GM19351 (cell line): ENCODE data around the gene HIPK4.

ENCODE experiments used
- ATAC-seq: cut with Tn5 transposase; IDR thresholded peaks from one replicate; pipeline ENCODE4 v1.9.1; 2021; ENCODE audit warnings: mild to moderate bottlenecking, moderate library complexity; ENCODE audit not compliant: unreplicated experiment

HIPK4 gene

GRCh38 chr19:40367577-40368434 lies 22.2 kb downstream of the HIPK4 start:
- no peak for ATAC-seq

- no peak for ATAC-seq
Measured at GRCh38 chr19:40366697-40367561, 23.1 kb downstream of the HIPK4 start.

- ATAC-seq, result no peak
Measured at GRCh38 chr19:40365613-40366401, 24.2 kb downstream of the HIPK4 start.

GRCh38 chr19:40365010-40365409 lies 25.0 kb downstream of the HIPK4 start:
- ATAC-seq, result no peak

- ATAC-seq, result no peak
Measured at GRCh38 chr19:40363069-40363468, 26.9 kb downstream of the HIPK4 start.

- no peak for ATAC-seq
Measured at GRCh38 chr19:40362160-40362559, 27.8 kb downstream of the HIPK4 start.

GRCh38 chr19:40360708-40361241 lies 29.2 kb downstream of the HIPK4 start:
- ATAC-seq, result no peak

- ATAC-seq, result no peak
Measured at GRCh38 chr19:40360020-40360707, 29.8 kb downstream of the HIPK4 start.

GRCh38 chr19:40358773-40359172 lies 31.2 kb downstream of the HIPK4 start:
- no peak for ATAC-seq

GRCh38 chr19:40357640-40358039 lies 32.3 kb downstream of the HIPK4 start:
- ATAC-seq, result no peak

- no peak for ATAC-seq
Measured at GRCh38 chr19:40356681-40357595, 33.0 kb downstream of the HIPK4 start.

GRCh38 chr19:40355975-40356680 lies 33.9 kb downstream of the HIPK4 start:
- no peak for ATAC-seq

- ATAC-seq, result no peak
Measured at GRCh38 chr19:40348961-40349507, 40.9 kb downstream of the HIPK4 start.

- ATAC-seq, result peak; percentile 94
Measured at GRCh38 chr19:40348125-40348913, 41.7 kb downstream of the HIPK4 start, which contains the start of the genes C19orf47 and PLD3. C19orf47 (minus strand) TSS chr19:40348397; CDS start chr19:40341857, 6,540 bp downstream. PLD3 (plus strand) TSS chr19:40348695; CDS start chr19:40366484, 17,789 bp downstream.

- ATAC-seq, result no peak
Measured at GRCh38 chr19:40344422-40344821, 45.6 kb downstream of the HIPK4 start.

GRCh38 chr19:40342644-40343311 lies 47.2 kb downstream of the HIPK4 start:
- ATAC-seq, result no peak
